HepG2 (cell line): Measurements from ENCODE around the gene KLF5. TPM values are rescaled to one million over a fixed set of nuclear protein-coding genes. Genes with fewer than 3 reads are reported as not detected.

ENCODE experiments used
- ATAC-seq: fragments of 200-7000 bp; cut with Tn5 transposase; 3 replicates; pipeline ENCODE4 v1.9.1; 2020; ENCODE audit warnings: mild to moderate bottlenecking, moderate library complexity
- BruUV-seq: library from RNA; stranded (reverse); fragments of 400-500 nt; replicated peaks from 2 replicates; lab custom pipeline; 2021; lab: Mats Ljungman, UMichigan
- CTCF ChIA-PET: fragments of 300-600 bp; formaldehyde crosslinking; extraction: SDS; loops from one replicate; lab custom pipeline; 2021; ENCODE audit warnings: low total read pairs, inconsistent platforms, low intra/inter-chr PET ratio; lab: Yijun Ruan, JAX
- POLR2A ChIA-PET: fragments of 350-600 bp; sonication (Branson Sonifier 250); formaldehyde crosslinking; loops from one replicate; lab custom pipeline; 2020; ENCODE audit warnings: antibody characterized with exemption, inconsistent platforms; lab: Yijun Ruan, JAX
- DNase-seq: peaks from one replicate; pipeline ENCODE4 v3.0.0-alpha.2; 2015; ENCODE audit warnings: low spot score
- FAIRE-seq: peaks from 3 replicates; lab custom pipeline; 2011; peaks lifted over from hg19 to GRCh38; lab: Jason Lieb, UNC
- H2AFZ ChIP-seq: one replicate; pipeline ENCODE4 v1.6.1; 2011; ENCODE audit warnings: low read length, inconsistent platforms
- H3K27ac ChIP-seq: fragments of 300-600 bp; 3 replicates; pipeline ENCODE4 v1.8.0; 2011; ENCODE audit warnings: mixed run types, mild to moderate bottlenecking, mixed read lengths, low read length, inconsistent platforms; ENCODE audit not compliant: insufficient read depth; ENCODE audit errors: extremely low read length
- H3K27me3 ChIP-seq, 2 experiments: fragments of 200-600 bp in 1 of 2; 2 replicates in 1 of 2; 3 replicates in 1 of 2; pipeline versions ENCODE4 v1.6.0 to v1.8.0; 2011; ENCODE audit warnings: low read length in 2 of 2, mild to moderate bottlenecking in 2 of 2, moderate library complexity in 2 of 2, inconsistent platforms in 1 of 2; ENCODE audit not compliant: insufficient read depth in 2 of 2, control insufficient read depth in 1 of 2
- H3K36me3 ChIP-seq, 2 experiments: fragments of 200-600 bp in 1 of 2; replicated peaks in 1 of 2; 2 replicates in 1 of 2; 3 replicates in 1 of 2; pipeline versions ENCODE4 v1.5.1 to v1.8.0; 2011; ENCODE audit warnings: low read length in 2 of 2, inconsistent platforms in 1 of 2; ENCODE audit not compliant: insufficient read depth in 2 of 2, control insufficient read depth in 1 of 2
- H3K4me1 ChIP-seq: 2 replicates; pipeline ENCODE4 v1.5.1; 2012; ENCODE audit warnings: low read length, inconsistent platforms; ENCODE audit not compliant: insufficient read depth
- H3K4me2 ChIP-seq: 2 replicates; pipeline ENCODE4 v1.6.0; 2011; ENCODE audit warnings: low read depth, low read length, inconsistent platforms
- H3K4me3 ChIP-seq, 3 experiments: fragments of 200-600 bp in 1 of 3; sonication (generic), shearing (Covaris generic) in 1 of 3; replicated peaks in 1 of 3; 2 replicates each; pipeline ENCODE4 v1.5.1; 2011 to 2016; ENCODE audit warnings: low read length in 3 of 3, inconsistent platforms in 2 of 3, low read depth in 2 of 3, mild to moderate bottlenecking in 2 of 3, control low read depth in 1 of 3, mixed read lengths in 1 of 3; ENCODE audit not compliant: insufficient read depth in 1 of 3
- H3K79me2 ChIP-seq: one replicate; pipeline ENCODE4 v1.6.1; 2011; ENCODE audit warnings: low read length, inconsistent platforms; ENCODE audit not compliant: insufficient read depth
- H3K9ac ChIP-seq: 2 replicates; pipeline ENCODE4 v1.6.0; 2011; ENCODE audit warnings: mild to moderate bottlenecking, low read depth, low read length, inconsistent platforms; ENCODE audit not compliant: insufficient read depth
- H3K9me3 ChIP-seq: 2 replicates; pipeline ENCODE4 v1.5.1; 2012; ENCODE audit warnings: mild to moderate bottlenecking, low read length
- H4K20me1 ChIP-seq: 2 replicates; pipeline ENCODE4 v1.6.0; 2011; ENCODE audit warnings: inconsistent platforms, mild to moderate bottlenecking, low read length, moderate library complexity; ENCODE audit not compliant: insufficient read depth
- MBNL3 ChIP-seq: fragments of 250-450 bp; sonication (Bioruptor Pico); conservative IDR thresholded peaks from 2 replicates; pipeline ENCODE4 v1.8.0; 2022; ENCODE audit warnings: mild to moderate bottlenecking, inconsistent platforms
- TOE1 ChIP-seq: sonication (generic); formaldehyde crosslinking; IDR thresholded peaks from 2 replicates; pipeline ENCODE4 v1.4.0; 2020; ENCODE audit warnings: mild to moderate bottlenecking, missing genetic modification reagents
- ZBTB21 ChIP-seq: sonication (generic); formaldehyde crosslinking; IDR thresholded peaks from 2 replicates; pipeline ENCODE4 v1.4.0; 2020; ENCODE audit warnings: missing genetic modification reagents
- ZMYM4 ChIP-seq: sonication (generic); formaldehyde crosslinking; IDR thresholded peaks from 2 replicates; pipeline ENCODE4 v1.8.1; 2023; ENCODE audit warnings: mild to moderate bottlenecking, missing genetic modification reagents
- ZNF7 ChIP-seq: IDR thresholded peaks from 2 replicates; pipeline ENCODE4 v1.6.1; 2016; ENCODE audit warnings: missing biosample characterization, missing genetic modification reagents
- WGBS: methylation state at CpG from one replicate; pipeline ENCODE4 v1.1.6; 2017; ENCODE audit warnings: low lambda C conversion rate; 5-methylcytosine and 5-hydroxymethylcytosine counted together
- in situ Hi-C: cut with HindIII; loops from 2 replicates; pipeline ENCODE4 v1.10.0; 2017; ENCODE audit warnings: low pct_unique_long_range_greater_than_20kb; ENCODE audit not compliant: extremely low pct_ligation_motif_present
- intact Hi-C: fragments of 100-400 bp; cut with micrococcal nuclease; formaldehyde crosslinking; loops from one replicate; pipeline ENCODE4 v1.10.0; 2022; ENCODE audit not compliant: unreplicated experiment
- polyA plus RNA-seq, 8 experiments: library from polyadenylated mRNA; depleted of rRNA in 3 of 8; stranded (reverse) in 7 of 8; unstranded in 1 of 8; fragments of >200 nt; fragmentation: Illumina TruSeq in 4 of 8; extraction: Trizol in 4 of 8; gene quantifications; 2 replicates each; pipeline versions ENCODE4 v1.2.1 to v1.2.3, GENCODE V29; 2011 to 2016; ENCODE audit warnings: low read depth in 4 of 8, missing spikeins in 1 of 8, mixed read lengths in 1 of 8; ENCODE audit not compliant: insufficient read depth in 1 of 8
- total RNA-seq, 5 experiments: library from RNA; depleted of rRNA; stranded (reverse); fragments of >200 nt; fragmentation: Illumina TruSeq; extraction: Trizol; gene quantifications; 2 replicates each; pipeline ENCODE4 v1.2.3, GENCODE V29; 2016; ENCODE audit warnings: low read depth in 1 of 5
- TF ChIP-seq, protein P1 (sequence below): sonication (generic); formaldehyde crosslinking; IDR thresholded peaks from 2 replicates; pipeline ENCODE4 v1.4.0; 2020; ENCODE audit warnings: mild to moderate bottlenecking, missing genetic modification reagents
- TF ChIP-seq, protein P2 (sequence below): IDR thresholded peaks from 2 replicates; pipeline ENCODE4 v1.6.1; 2016; ENCODE audit warnings: low read depth, borderline replicate concordance
- TF ChIP-seq, protein P3 (sequence below): sonication (generic); formaldehyde crosslinking; IDR thresholded peaks from 2 replicates; pipeline ENCODE4 v1.5.0; 2020; ENCODE audit warnings: mild to moderate bottlenecking, missing genetic modification reagents
- TF ChIP-seq, protein P4 (sequence below): IDR thresholded peaks from 2 replicates; pipeline ENCODE4 v1.6.1; 2016; ENCODE audit warnings: missing genetic modification reagents, missing compliant biosample characterization
- TF ChIP-seq, protein P5 (sequence below): sonication (generic); formaldehyde crosslinking; IDR thresholded peaks from 2 replicates; pipeline ENCODE4 v1.5.0; 2020; ENCODE audit warnings: mild to moderate bottlenecking, missing genetic modification reagents
- TF ChIP-seq, protein P6 (sequence below): sonication (generic); formaldehyde crosslinking; IDR thresholded peaks from 2 replicates; pipeline ENCODE4 v1.5.0; 2020; ENCODE audit warnings: missing genetic modification reagents
- TF ChIP-seq, protein P7 (sequence below): IDR thresholded peaks from 2 replicates; pipeline ENCODE4 v1.6.1; 2016; ENCODE audit warnings: missing biosample characterization, missing genetic modification reagents, low read depth

KLF5 gene
- total and polyA plus RNA-seq, 2 of the 13 experiments (the other 11 are each of a cell fraction or from before 2014, with no cell fraction given): 1.7 to 9.2 TPM

DNA sequence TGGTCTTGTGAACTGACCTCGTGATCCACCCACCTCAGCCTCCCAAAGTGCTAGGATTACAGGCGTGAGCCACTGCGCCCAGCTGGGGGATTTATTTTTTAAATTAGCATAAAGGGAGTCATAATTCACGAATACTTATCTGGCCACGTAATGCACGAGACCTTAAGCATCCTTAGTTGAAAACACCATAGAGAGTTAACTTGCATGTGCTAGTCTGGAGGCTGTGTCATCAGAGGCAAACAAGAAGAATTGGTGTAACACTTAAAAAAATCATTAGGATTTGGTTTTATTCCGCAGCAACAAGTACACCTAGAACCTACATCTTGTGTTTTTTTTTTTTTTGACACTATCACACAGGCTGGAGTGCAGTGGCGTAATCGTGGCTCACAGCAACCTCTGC, 19.1 kb downstream of the KLF5 start:
- Histone ChIP-seq H3K9me3 (no peaks in the 10 kb centered on the region), H3K27ac (no peak overlapping the region), H3K79me2 (no peaks in the 10 kb centered on the region), H4K20me1 (no peaks in the 10 kb centered on the region), H3K4me3 (no peak overlapping the region), H3K4me2 (no peak overlapping the region), H3K27me3 (no peaks in the 10 kb centered on the region), H3K9ac (no peak overlapping the region), H2AFZ (no peak overlapping the region), H3K36me3 (no peaks in the 10 kb centered on the region), H3K4me1 (peaks cover 13% of the 10 kb centered on the region; the same call in 1 of the 2 replicates)
- ChIA-PET POLR2A (no interaction called here), CTCF (no interaction called here)
- FAIRE-seq (no peak), ATAC-seq (no peak), DNase-seq (no peak)
- intact Hi-C loops (no loop called here), in situ Hi-C loops (no loop called here)
- no TSS peak for BruUV-seq
- 92% methylated on average over 9 of the region's 9 CpGs for WGBS
- TF ChIP-seq, protein P1, sequence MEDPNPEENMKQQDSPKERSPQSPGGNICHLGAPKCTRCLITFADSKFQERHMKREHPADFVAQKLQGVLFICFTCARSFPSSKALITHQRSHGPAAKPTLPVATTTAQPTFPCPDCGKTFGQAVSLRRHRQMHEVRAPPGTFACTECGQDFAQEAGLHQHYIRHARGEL: no peak
- no peak for TF ChIP-seq ZBTB21 (CRISPR knock-in tag)
- no peak for TF ChIP-seq MBNL3 (CRISPR knock-in tag)
- TF ChIP-seq, protein P2, sequence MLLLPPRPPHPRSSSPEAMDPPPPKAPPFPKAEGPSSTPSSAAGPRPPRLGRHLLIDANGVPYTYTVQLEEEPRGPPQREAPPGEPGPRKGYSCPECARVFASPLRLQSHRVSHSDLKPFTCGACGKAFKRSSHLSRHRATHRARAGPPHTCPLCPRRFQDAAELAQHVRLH (CRISPR knock-in tag): no peak
- TF ChIP-seq TOE1: no peak
- TF ChIP-seq ZMYM4 (CRISPR knock-in tag): no peak
- TF ChIP-seq, protein P3, sequence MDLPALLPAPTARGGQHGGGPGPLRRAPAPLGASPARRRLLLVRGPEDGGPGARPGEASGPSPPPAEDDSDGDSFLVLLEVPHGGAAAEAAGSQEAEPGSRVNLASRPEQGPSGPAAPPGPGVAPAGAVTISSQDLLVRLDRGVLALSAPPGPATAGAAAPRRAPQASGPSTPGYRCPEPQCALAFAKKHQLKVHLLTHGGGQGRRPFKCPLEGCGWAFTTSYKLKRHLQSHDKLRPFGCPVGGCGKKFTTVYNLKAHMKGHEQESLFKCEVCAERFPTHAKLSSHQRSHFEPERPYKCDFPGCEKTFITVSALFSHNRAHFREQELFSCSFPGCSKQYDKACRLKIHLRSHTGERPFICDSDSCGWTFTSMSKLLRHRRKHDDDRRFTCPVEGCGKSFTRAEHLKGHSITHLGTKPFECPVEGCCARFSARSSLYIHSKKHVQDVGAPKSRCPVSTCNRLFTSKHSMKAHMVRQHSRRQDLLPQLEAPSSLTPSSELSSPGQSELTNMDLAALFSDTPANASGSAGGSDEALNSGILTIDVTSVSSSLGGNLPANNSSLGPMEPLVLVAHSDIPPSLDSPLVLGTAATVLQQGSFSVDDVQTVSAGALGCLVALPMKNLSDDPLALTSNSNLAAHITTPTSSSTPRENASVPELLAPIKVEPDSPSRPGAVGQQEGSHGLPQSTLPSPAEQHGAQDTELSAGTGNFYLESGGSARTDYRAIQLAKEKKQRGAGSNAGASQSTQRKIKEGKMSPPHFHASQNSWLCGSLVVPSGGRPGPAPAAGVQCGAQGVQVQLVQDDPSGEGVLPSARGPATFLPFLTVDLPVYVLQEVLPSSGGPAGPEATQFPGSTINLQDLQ (CRISPR knock-in tag): no peak
- TF ChIP-seq, protein P4, sequence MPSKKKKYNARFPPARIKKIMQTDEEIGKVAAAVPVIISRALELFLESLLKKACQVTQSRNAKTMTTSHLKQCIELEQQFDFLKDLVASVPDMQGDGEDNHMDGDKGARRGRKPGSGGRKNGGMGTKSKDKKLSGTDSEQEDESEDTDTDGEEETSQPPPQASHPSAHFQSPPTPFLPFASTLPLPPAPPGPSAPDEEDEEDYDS (CRISPR knock-in tag): no peak
- TF ChIP-seq, protein P5, sequence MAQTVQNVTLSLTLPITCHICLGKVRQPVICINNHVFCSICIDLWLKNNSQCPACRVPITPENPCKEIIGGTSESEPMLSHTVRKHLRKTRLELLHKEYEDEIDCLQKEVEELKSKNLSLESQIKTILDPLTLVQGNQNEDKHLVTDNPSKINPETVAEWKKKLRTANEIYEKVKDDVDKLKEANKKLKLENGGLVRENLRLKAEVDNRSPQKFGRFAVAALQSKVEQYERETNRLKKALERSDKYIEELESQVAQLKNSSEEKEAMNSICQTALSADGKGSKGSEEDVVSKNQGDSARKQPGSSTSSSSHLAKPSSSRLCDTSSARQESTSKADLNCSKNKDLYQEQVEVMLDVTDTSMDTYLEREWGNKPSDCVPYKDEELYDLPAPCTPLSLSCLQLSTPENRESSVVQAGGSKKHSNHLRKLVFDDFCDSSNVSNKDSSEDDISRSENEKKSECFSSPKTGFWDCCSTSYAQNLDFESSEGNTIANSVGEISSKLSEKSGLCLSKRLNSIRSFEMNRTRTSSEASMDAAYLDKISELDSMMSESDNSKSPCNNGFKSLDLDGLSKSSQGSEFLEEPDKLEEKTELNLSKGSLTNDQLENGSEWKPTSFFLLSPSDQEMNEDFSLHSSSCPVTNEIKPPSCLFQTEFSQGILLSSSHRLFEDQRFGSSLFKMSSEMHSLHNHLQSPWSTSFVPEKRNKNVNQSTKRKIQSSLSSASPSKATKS (CRISPR knock-in tag): no peak
- TF ChIP-seq ZNF7: no peak
- TF ChIP-seq, protein P6, sequence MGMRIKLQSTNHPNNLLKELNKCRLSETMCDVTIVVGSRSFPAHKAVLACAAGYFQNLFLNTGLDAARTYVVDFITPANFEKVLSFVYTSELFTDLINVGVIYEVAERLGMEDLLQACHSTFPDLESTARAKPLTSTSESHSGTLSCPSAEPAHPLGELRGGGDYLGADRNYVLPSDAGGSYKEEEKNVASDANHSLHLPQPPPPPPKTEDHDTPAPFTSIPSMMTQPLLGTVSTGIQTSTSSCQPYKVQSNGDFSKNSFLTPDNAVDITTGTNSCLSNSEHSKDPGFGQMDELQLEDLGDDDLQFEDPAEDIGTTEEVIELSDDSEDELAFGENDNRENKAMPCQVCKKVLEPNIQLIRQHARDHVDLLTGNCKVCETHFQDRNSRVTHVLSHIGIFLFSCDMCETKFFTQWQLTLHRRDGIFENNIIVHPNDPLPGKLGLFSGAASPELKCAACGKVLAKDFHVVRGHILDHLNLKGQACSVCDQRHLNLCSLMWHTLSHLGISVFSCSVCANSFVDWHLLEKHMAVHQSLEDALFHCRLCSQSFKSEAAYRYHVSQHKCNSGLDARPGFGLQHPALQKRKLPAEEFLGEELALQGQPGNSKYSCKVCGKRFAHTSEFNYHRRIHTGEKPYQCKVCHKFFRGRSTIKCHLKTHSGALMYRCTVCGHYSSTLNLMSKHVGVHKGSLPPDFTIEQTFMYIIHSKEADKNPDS (CRISPR knock-in tag): no peak
- TF ChIP-seq, protein P7, sequence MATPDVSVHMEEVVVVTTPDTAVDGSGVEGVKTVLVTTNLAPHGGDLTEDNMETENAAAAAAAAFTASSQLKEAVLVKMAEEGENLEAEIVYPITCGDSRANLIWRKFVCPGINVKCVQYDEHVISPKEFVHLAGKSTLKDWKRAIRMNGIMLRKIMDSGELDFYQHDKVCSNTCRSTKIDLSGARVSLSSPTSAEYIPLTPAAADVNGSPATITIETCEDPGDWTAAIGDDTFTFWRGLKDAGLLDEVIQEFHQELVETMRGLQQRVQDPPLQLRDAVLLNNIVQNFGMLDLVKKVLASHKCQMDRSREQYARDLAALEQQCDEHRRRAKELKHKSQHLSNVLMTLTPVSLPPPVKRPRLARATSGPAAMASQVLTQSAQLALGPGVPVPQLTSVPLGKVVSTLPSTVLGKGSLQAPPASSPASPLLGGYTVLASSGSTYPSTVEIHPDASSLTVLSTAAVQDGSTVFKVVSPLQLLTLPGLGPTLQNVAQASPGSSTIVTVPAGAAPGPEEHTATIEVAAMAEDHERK: no peak
